Superior temporal gyrus (tissue), 1 donor: ENCODE measurements around the gene CACNA1D.
"Not testable (repeated sequence)": the region's sequence is repeated elsewhere in the genome, so short reads cannot be mapped to it uniquely, and the experiment has no call there.

Source experiments
- DNase-seq: peaks from one replicate; pipeline ENCODE4 v3.0.0-alpha.2; 2016; ENCODE audit errors: extremely low spot score

Gene CACNA1D

GRCh38 chr3:53493963-53494791 lies at the start of gene CACNA1D:
CACNA1D (plus strand) TSS chr3:53494611; CDS start chr3:53495167, 556 bp downstream.
- no peak for DNase-seq

- DNase-seq = no peak
These were observed 37.3 kb upstream of the CACNA1D start for GRCh38 chr3:53457068-53457467.

GRCh38 chr3:53460326-53460725 lies 34.1 kb upstream of the CACNA1D start:
- DNase-seq = no peak

- DNase-seq = no peak
These were observed 30.0 kb upstream of the CACNA1D start for GRCh38 chr3:53464424-53464823.

GRCh38 chr3:53469758-53470157 lies 24.7 kb upstream of the CACNA1D start:
- DNase-seq = not testable (repeated sequence)

- no peak for DNase-seq
These were observed 21.0 kb upstream of the CACNA1D start for GRCh38 chr3:53473422-53473821.

GRCh38 chr3:53476372-53476771 lies 18.0 kb upstream of the CACNA1D start:
- DNase-seq = not testable (repeated sequence)

- DNase-seq = not testable (repeated sequence)
These were observed 16.7 kb upstream of the CACNA1D start for GRCh38 chr3:53477689-53478088.

- no peak for DNase-seq
These were observed 16.1 kb upstream of the CACNA1D start for GRCh38 chr3:53478166-53478830.

- no peak for DNase-seq
These were observed 15.3 kb upstream of the CACNA1D start for GRCh38 chr3:53478921-53479664.

GRCh38 chr3:53482227-53482626 lies 12.2 kb upstream of the CACNA1D start:
- DNase-seq = no peak

- DNase-seq = peak; percentile 16
These were observed 10.6 kb upstream of the CACNA1D start for GRCh38 chr3:53483821-53484220.

- no peak for DNase-seq
These were observed 9.4 kb upstream of the CACNA1D start for GRCh38 chr3:53484984-53485383.

- no peak for DNase-seq
These were observed 8.6 kb upstream of the CACNA1D start for GRCh38 chr3:53485675-53486403.

- no peak for DNase-seq
These were observed 7.3 kb upstream of the CACNA1D start for GRCh38 chr3:53486961-53487654.

GRCh38 chr3:53489386-53489785 lies 5.0 kb upstream of the CACNA1D start:
- no peak for DNase-seq

- DNase-seq = no peak
These were observed 4.5 kb upstream of the CACNA1D start for GRCh38 chr3:53489787-53490458.

GRCh38 chr3:53490459-53490968 lies 3.9 kb upstream of the CACNA1D start:
- no peak for DNase-seq

GRCh38 chr3:53491276-53491675 lies 3.1 kb upstream of the CACNA1D start:
- DNase-seq = no peak

- no peak for DNase-seq
These were observed 832 bp upstream of the CACNA1D start for GRCh38 chr3:53493595-53493962.
